SHP77 treated with DMSO at 0.1 percent for 48 hours (cell line): ENCODE measurements around the gene DZIP3.

Experiments
- DNase-seq: peaks from one replicate; lab custom pipeline; 2025; lab: John Stamatoyannopoulos, UW

DZIP3 gene

GRCh38 chr3:108589081-108589997 is at the start of gene DZIP3, which contains the start of gene CIP2A:
Gene DZIP3 (plus strand): TSS chr3:108589722. CDS start chr3:108605407, 15,685 bp downstream.
Gene CIP2A (minus strand): TSS chr3:108589438. CDS start chr3:108589375, 63 bp downstream.
- DNase-seq = peak; percentile 93

GRCh38 chr3:108546247-108546646 is 43.3 kb upstream of the DZIP3 start:
- DNase-seq = no peak

DNA sequence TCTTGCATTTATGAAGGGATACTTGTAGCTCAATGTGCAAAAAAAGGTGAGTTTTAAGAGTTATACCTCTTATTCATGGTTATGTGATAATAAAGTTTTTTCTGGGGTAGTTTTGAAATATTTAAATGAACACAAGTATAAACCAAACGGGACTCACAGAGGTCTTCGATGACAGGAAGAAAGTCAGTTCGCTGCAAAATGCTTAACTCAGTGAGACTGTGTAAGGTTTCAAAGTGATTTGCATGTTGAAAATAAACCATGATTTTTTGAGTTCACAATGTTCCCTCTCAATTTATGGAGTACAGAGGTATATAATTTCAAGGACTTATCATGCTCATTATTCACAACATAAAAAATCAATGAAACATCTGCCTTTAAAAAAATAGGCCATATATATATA is 42.8 kb upstream of the DZIP3 start:
- DNase-seq = no peak

DNA sequence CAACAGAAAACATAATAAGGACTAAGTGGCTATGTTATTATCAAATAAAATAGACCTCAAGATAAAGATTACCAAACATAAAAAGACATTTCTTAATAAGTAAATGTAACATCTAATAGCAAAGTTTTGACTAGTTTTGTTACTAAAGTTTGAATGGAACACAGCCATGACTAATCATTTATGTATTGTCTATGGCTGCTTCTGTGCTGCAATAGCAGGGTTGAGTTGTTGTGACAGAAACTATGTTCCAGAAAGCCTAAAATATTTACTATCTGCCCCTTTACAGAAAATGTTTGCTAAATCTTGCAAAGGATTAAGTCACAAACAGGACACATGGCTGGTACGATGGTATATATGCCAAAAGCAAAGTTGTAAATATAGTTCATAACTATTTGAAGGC is 41.2 kb upstream of the DZIP3 start:
- DNase-seq = no peak

DNA sequence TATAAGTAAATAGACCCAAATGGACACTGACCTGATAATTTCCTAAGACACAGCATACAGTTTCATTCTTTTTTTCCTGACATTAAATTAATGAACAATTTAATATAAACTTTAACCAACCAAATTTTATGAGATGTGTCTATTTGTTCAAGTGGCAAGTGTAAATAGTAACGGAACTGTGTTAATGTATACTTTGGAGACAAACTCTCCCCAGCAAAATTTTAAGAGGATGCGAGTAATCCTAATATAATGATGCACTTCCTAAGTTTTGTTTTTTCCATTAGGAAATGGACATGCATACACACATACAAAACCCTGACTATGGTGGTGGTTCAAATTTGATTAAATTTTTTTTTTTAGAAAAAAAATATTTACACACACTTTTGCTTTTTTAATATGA is 40.6 kb upstream of the DZIP3 start:
- DNase-seq = no peak

DNA sequence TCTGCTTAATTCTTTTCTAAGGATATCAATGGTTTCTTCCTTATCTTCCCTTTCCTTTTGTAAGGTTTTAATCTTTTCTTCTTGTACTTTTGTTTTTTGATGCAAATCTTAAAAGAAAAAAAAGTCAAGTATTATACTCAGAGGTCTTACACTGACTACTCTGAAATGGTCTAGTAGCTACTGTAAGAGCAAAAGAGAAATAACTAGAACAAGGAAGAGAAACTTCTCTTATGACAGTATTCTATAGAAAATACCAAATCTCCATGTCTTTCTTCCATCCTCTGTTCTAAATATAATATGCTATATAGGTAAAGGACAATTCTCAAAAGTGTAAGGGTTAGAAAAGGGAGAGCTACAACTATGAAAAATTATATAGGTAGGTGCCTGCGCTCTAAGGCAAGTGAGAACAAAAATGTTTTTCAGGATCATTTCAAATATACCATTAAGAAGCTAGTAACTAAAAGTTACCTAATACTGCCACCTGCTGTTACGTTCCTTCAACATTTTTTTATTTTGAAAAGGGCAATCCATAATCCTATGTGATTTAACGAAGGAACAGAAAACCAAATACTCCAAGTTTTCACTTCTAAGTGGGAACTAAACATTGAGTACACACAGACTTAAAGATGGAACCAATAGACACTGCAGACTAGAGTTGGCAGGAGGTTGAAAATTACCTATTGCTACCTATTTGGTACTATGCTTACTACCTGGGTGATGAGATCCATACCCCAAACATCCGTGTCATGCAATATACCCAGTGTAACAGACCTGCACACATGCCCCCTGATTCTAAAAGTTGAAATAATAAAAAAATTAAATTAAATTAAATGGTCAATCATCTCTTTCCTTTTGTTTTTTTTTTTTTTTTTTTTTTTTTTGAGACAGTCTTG is 37.0 kb upstream of the DZIP3 start:
- no peak for DNase-seq

- DNase-seq = no peak
These were observed 35.3 kb upstream of the DZIP3 start for GRCh38 chr3:108554229-108554628.

GRCh38 chr3:108554913-108555571 is 34.5 kb upstream of the DZIP3 start:
- no peak for DNase-seq

DNA sequence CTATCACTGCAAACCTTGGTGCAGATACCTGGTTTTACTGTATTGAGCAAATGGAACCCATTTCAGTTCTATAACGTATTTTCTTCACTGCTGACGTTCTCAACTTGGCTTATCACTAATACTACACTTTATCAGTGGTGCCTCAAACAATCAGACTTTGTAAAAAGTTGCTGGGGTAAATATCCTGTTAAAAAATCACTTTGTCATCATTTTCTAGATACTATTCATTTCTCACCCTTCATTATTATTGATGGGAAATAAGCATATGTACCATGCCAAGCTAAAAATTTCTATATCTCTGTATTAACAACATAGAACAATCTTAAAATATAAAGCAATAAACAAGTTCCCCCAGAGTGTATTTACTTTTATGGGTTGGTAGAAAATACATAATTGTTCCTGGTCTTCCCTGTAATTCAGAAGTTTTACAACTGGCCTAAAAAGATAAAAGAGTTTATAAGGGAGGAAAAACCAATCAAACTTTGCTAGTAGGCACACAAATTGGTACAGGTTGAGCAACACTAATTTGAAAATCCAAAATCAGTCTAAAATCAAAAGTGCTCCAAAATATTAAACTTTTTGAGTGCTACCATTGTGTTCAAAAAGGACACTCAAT is 33.4 kb upstream of the DZIP3 start:
- no peak for DNase-seq

- DNase-seq = no peak
These were observed 27.0 kb upstream of the DZIP3 start for GRCh38 chr3:108562565-108562964.

DNA sequence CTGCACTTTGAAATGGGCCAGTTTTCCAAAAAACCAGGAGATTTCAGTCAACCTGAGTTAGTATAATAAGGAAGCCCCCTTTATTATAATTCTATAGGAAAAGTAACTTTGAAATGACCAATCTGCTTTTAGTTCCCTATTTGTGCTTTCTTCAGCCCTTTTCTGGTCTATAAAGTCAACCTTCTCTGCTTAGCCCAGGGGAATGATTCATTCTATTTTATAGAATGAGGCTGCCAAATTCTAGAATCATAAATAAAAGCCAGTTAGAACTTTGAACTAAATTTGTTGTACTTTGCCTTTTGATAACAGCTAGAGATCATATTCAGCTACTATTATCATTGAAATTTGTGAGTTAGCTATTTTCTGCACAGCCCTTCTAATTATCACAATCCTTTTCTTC is 25.0 kb upstream of the DZIP3 start:
- no peak for DNase-seq

- DNase-seq = no peak
These were observed 24.0 kb upstream of the DZIP3 start for GRCh38 chr3:108565506-108565905.

DNA sequence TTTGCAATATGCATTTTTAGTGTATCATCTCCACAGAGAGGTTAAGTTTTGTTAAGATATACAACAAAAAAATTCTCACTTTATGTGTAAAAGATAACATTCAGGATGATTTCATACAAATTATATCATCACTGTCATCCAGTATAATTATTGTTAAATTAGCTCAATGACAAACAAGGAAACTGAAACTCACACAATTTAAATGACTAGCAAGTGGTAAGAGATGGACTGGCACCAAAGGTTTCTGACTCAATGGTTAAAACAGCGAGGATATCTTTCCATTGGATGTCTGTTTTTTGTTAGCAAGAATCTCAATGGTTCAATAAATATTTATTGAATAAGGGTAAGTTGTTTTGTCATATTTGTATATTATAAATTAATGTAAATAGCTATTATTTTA is 22.9 kb upstream of the DZIP3 start:
- no peak for DNase-seq

DNA sequence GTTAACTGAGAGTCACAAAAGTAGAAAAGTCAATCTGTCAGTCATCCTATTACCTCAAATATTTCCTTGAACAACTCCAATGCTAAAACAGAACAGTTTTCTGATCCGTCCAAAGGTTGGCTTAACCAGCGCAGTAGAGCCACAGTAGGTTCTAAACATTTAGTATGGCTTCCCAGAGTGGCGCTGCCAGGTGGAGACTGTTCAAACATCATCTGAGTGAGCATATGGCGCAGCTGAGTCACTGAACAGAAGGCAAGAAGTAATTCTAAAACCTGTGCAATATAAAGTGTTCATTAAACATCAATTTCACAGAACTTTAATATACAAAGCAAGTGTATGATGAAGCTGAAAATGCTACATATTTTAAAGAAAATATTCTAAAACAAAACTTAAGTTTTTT is 20.2 kb upstream of the DZIP3 start:
- DNase-seq = no peak

- no peak for DNase-seq
These were observed 11.5 kb upstream of the DZIP3 start for GRCh38 chr3:108578064-108578463.

- DNase-seq = no peak
These were observed 921 bp upstream of the DZIP3 start for GRCh38 chr3:108588601-108589000.

DNA sequence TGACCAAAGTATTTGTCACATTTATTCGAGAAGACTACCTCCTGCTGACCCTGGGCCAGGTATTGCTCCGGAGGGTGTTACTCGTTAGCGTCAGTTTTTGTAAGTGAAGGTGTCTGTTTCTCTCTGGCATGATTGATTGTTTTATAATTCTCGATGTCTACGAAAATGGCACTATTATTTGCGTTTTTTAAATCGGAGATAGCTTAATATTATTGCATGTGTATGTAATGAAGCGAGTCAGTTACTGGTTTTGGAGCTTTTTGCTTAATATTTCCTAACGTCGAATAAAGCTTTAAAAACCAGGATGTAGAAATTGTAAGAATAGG is 439 bp downstream of the DZIP3 start:
- DNase-seq = no peak

DNA sequence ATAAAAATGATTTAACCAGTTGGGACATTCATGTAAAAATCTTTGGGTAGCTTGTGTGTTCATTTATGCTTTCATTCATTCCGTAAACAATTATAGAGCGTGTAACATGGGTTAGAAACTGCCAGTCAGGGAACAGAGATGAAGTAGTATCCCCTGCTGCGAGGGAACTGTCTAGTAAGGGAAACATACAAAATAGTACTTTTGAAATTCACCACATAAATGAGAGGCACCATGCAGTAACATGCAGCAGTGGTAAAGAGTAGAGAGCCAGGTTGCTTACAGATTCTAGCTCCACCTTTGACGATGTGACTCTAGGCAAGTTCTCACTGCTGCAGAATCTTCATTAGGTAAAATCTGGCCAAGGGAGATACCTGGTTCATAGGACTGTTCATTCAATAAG is 938 bp downstream of the DZIP3 start:
- no peak for DNase-seq

- DNase-seq = no peak
These were observed 5.8 kb downstream of the DZIP3 start for GRCh38 chr3:108595321-108595720.

- no peak for DNase-seq
These were observed 8.9 kb downstream of the DZIP3 start for GRCh38 chr3:108598375-108598774.

- no peak for DNase-seq
These were observed 10.3 kb downstream of the DZIP3 start for GRCh38 chr3:108599677-108600409.
